ENCODE data around the gene SACM1L.

DNA sequence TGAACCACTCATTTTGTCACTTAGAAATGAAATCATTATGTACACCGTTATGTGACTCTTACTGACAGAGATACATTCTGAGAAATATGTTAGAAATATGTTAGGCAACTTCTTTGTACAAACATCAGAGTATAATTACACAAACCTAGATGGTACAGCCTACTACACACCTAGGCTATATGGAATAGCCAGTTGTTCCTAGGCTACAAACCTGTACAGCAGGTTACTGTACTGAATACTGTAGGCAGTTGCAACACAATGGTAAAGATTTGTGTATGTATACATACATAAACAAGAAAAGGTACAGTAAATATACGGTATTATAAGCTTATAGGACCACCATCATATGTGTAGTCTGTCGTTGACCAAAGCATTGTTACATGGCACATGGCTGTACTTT lies 3.7 kb downstream of the SACM1L start:
- TF ChIP-seq, protein P1, sequence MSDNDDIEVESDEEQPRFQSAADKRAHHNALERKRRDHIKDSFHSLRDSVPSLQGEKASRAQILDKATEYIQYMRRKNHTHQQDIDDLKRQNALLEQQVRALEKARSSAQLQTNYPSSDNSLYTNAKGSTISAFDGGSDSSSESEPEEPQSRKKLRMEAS (CRISPR knock-in tag; IDR thresholded peaks at IDR 0.05), result no peak
- TF ChIP-seq, protein P2, sequence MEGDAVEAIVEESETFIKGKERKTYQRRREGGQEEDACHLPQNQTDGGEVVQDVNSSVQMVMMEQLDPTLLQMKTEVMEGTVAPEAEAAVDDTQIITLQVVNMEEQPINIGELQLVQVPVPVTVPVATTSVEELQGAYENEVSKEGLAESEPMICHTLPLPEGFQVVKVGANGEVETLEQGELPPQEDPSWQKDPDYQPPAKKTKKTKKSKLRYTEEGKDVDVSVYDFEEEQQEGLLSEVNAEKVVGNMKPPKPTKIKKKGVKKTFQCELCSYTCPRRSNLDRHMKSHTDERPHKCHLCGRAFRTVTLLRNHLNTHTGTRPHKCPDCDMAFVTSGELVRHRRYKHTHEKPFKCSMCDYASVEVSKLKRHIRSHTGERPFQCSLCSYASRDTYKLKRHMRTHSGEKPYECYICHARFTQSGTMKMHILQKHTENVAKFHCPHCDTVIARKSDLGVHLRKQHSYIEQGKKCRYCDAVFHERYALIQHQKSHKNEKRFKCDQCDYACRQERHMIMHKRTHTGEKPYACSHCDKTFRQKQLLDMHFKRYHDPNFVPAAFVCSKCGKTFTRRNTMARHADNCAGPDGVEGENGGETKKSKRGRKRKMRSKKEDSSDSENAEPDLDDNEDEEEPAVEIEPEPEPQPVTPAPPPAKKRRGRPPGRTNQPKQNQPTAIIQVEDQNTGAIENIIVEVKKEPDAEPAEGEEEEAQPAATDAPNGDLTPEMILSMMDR (IDR thresholded peaks at IDR 0.05), result no peak
- TF ChIP-seq ZNF121 (CRISPR knock-in tag; IDR thresholded peaks at IDR 0.05) (no peak), GABPB1 (CRISPR knock-in tag; IDR thresholded peaks at IDR 0.05) (no peak), ZNF219 (CRISPR knock-in tag; IDR thresholded peaks at IDR 0.05; ENCODE audit: borderline replicate concordance) (no peak), SP1 (CRISPR knock-in tag; conservative IDR thresholded peaks at IDR 0.05) (no peak), MXD4 (CRISPR knock-in tag; IDR thresholded peaks at IDR 0.05; ENCODE audit: borderline replicate concordance) (no peak), TCF7 (CRISPR knock-in tag; IDR thresholded peaks at IDR 0.05; ENCODE audit: low read depth) (no peak), SOX15 (CRISPR knock-in tag; IDR thresholded peaks at IDR 0.05) (no peak)
- TF ChIP-seq, protein P3, sequence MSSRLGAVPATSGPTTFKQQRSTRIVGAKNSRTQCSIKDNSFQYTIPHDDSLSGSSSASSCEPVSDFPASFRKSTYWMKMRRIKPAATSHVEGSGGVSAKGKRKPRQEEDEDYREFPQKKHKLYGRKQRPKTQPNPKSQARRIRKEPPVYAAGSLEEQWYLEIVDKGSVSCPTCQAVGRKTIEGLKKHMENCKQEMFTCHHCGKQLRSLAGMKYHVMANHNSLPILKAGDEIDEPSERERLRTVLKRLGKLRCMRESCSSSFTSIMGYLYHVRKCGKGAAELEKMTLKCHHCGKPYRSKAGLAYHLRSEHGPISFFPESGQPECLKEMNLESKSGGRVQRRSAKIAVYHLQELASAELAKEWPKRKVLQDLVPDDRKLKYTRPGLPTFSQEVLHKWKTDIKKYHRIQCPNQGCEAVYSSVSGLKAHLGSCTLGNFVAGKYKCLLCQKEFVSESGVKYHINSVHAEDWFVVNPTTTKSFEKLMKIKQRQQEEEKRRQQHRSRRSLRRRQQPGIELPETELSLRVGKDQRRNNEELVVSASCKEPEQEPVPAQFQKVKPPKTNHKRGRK (CRISPR knock-in tag; IDR thresholded peaks at IDR 0.05; ENCODE audit: borderline replicate concordance), result no peak
- TF ChIP-seq, protein P4, sequence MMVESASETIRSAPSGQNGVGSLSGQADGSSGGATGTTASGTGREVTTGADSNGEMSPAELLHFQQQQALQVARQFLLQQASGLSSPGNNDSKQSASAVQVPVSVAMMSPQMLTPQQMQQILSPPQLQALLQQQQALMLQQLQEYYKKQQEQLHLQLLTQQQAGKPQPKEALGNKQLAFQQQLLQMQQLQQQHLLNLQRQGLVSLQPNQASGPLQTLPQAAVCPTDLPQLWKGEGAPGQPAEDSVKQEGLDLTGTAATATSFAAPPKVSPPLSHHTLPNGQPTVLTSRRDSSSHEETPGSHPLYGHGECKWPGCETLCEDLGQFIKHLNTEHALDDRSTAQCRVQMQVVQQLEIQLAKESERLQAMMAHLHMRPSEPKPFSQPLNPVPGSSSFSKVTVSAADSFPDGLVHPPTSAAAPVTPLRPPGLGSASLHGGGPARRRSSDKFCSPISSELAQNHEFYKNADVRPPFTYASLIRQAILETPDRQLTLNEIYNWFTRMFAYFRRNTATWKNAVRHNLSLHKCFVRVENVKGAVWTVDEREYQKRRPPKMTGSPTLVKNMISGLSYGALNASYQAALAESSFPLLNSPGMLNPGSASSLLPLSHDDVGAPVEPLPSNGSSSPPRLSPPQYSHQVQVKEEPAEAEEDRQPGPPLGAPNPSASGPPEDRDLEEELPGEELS (CRISPR knock-in tag; IDR thresholded peaks at IDR 0.05), result no peak
- TF ChIP-seq, protein P5, sequence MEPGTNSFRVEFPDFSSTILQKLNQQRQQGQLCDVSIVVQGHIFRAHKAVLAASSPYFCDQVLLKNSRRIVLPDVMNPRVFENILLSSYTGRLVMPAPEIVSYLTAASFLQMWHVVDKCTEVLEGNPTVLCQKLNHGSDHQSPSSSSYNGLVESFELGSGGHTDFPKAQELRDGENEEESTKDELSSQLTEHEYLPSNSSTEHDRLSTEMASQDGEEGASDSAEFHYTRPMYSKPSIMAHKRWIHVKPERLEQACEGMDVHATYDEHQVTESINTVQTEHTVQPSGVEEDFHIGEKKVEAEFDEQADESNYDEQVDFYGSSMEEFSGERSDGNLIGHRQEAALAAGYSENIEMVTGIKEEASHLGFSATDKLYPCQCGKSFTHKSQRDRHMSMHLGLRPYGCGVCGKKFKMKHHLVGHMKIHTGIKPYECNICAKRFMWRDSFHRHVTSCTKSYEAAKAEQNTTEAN (CRISPR knock-in tag; IDR thresholded peaks at IDR 0.05), result no peak
